ENCODE results near the gene FBXL17. TPM values are rescaled to one million over a fixed set of nuclear protein-coding genes. Genes with fewer than 3 reads are reported as not detected.
A peak's percentile ranks its signal among the peaks of the same experiment; 100 is the strongest.

The FBXL17 gene
- total RNA-seq, 1 experiment from 2014 or later: 5.3 TPM

DNA sequence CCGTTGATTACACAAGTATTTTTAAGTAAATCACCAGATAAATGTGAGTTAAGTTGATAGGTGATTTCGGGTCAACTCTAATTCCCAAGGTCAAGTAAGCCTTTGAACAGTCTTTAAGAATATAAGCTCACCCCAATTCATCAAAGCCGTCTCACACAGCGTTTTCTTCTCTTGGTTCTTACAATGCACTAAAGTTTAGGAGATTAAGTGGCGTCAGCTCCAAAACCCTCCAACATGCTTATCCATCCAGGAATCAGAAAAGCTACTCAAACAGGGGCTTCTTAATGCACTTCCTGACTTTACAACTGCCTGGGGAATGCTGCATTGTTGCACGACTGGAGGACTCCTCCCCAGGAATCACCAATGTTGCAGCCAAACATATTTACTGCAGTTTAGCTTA is 505.0 kb downstream of the FBXL17 start:
- Mint-ChIP-seq H3K27ac (peak overlapping the region in 2 of 3 experiments; percentile 18 to 68; a peak in 1 of 7 replicates), H3K9me3 (no peaks in the 10 kb centered on the region; a peak in 1 of 5 replicates), H3K27me3 (ENCODE audit: low read depth) (no peaks in the 10 kb centered on the region), H3K4me1 (peaks cover 24 to 27% of the 10 kb centered on the region in 2 experiments), H3K36me3 (ENCODE audit: insufficient read depth in 1 of 3, low read depth in 3 of 3) (no peaks in the 10 kb centered on the region), H3K4me3 (no peak overlapping the region)
- Histone ChIP-seq H4K5ac (ENCODE audit: insufficient read length, low read depth, low read length) (no peak overlapping the region), H2AK5ac (ENCODE audit: insufficient read length, low read length) (no peak overlapping the region), H2BK12ac (ENCODE audit: insufficient read length, low read depth, low read length) (no peak overlapping the region), H3K9ac (ENCODE audit: extremely low read depth, insufficient read length, low read length) (no peak overlapping the region), H3K79me1 (ENCODE audit: insufficient read depth, low read depth, low read length, poor library complexity, severe bottlenecking) (no peaks in the 10 kb centered on the region), H4K8ac (replicated peaks; ENCODE audit: insufficient read length, low read depth, low read length) (no peak overlapping the region), H3K18ac (ENCODE audit: insufficient read length, low read depth, low read length) (no peak overlapping the region), H3T11ph (ENCODE audit: low read length) (no peak overlapping the region), H3K79me2 (ENCODE audit: insufficient read depth, low read length) (no peaks in the 10 kb centered on the region), H2BK20ac (ENCODE audit: low read depth, low read length, poor library complexity, severe bottlenecking) (no peak overlapping the region), H3K27ac (ENCODE audit: insufficient read length, low read depth, low read length) (no peak overlapping the region), H2BK120ac (ENCODE audit: low read depth, low read length, poor library complexity, severe bottlenecking) (no peak overlapping the region), H3K4ac (ENCODE audit: low read depth, low read length) (no peak overlapping the region), H3K9me3 (ENCODE audit: control insufficient read depth, low read depth, low read length) (no peaks in the 10 kb centered on the region), H4K20me1 (ENCODE audit: control insufficient read depth, insufficient read depth, insufficient read length) (no peaks in the 10 kb centered on the region), H2BK15ac (ENCODE audit: low read depth, low read length) (no peak overlapping the region), H3K56ac (ENCODE audit: insufficient read length, low read depth, low read length) (no peak overlapping the region), H3K27me3 (ENCODE audit: insufficient read depth, low read length) (no peaks in the 10 kb centered on the region), H3K14ac (ENCODE audit: insufficient read depth, low read length) (no peak overlapping the region), H3K4me1 (ENCODE audit: insufficient read depth, low read length) (no peaks in the 10 kb centered on the region), H3K4me2 (ENCODE audit: insufficient read depth, insufficient read length, low read length) (no peak overlapping the region), H2AFZ (ENCODE audit: low read length) (no peak overlapping the region), H3K23me2 (ENCODE audit: insufficient read length, low read depth, low read length, poor library complexity, severe bottlenecking) (no peaks in the 10 kb centered on the region), H4K91ac (ENCODE audit: insufficient read length, low read depth, low read length) (no peak overlapping the region), H2BK5ac (ENCODE audit: insufficient read length, low read length) (no peak overlapping the region), H3K23ac (ENCODE audit: insufficient read length, low read depth, low read length) (no peak overlapping the region)
- no peak for DNase-seq
- WGBS (ENCODE audit: extremely low coverage, insufficient read length, low lambda C conversion rate): no CpG with 5 or more reads among the region's 6 CpGs
- TF ChIP-seq, protein P1, sequence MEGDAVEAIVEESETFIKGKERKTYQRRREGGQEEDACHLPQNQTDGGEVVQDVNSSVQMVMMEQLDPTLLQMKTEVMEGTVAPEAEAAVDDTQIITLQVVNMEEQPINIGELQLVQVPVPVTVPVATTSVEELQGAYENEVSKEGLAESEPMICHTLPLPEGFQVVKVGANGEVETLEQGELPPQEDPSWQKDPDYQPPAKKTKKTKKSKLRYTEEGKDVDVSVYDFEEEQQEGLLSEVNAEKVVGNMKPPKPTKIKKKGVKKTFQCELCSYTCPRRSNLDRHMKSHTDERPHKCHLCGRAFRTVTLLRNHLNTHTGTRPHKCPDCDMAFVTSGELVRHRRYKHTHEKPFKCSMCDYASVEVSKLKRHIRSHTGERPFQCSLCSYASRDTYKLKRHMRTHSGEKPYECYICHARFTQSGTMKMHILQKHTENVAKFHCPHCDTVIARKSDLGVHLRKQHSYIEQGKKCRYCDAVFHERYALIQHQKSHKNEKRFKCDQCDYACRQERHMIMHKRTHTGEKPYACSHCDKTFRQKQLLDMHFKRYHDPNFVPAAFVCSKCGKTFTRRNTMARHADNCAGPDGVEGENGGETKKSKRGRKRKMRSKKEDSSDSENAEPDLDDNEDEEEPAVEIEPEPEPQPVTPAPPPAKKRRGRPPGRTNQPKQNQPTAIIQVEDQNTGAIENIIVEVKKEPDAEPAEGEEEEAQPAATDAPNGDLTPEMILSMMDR (conservative IDR thresholded peaks at IDR 0.05): no peak
